Neural cell (in vitro differentiated cells): ENCODE data around the gene CDH6.

Experiments used
- EP300 ChIP-seq: fragments of 450-650 bp; conservative IDR thresholded peaks from 2 replicates; pipeline ENCODE4 v1.6.1; 2014; ENCODE audit warnings: antibody characterized with exemption, mild to moderate bottlenecking, moderate library complexity; ENCODE audit not compliant: poor library complexity, severe bottlenecking
- SMC3 ChIP-seq: fragments of 450-650 bp; conservative IDR thresholded peaks from 2 replicates; pipeline ENCODE4 v1.6.1; 2014; ENCODE audit warnings: antibody characterized with exemption, mild to moderate bottlenecking, moderate library complexity; ENCODE audit not compliant: poor library complexity
- TF ChIP-seq, protein P1 (sequence below): fragments of 450-650 bp; IDR thresholded peaks from 2 replicates; pipeline ENCODE4 v1.5.1; 2014; ENCODE audit warnings: antibody characterized with exemption, mild to moderate bottlenecking, moderate library complexity; ENCODE audit not compliant: poor library complexity, severe bottlenecking

DNA sequence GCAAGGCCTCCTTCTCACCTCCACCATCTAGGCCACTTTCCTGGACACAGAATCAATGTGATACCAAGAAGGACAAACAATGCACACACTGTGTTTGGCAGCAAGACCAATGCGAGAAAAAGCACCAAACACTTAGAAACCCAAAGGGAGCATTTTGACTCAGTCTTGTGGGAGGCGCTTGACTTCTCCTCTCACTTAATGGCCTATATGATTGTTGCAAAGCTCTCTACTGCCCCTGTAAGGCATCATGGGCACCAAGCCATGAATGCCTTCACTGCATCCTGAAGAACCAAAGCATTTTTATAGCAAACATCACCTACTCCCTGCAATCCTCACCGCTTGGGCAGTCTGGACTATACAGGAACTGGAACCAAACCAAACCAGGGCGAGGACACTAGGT lies 57.5 kb downstream of the CDH6 start:
- TF ChIP-seq, protein P1, sequence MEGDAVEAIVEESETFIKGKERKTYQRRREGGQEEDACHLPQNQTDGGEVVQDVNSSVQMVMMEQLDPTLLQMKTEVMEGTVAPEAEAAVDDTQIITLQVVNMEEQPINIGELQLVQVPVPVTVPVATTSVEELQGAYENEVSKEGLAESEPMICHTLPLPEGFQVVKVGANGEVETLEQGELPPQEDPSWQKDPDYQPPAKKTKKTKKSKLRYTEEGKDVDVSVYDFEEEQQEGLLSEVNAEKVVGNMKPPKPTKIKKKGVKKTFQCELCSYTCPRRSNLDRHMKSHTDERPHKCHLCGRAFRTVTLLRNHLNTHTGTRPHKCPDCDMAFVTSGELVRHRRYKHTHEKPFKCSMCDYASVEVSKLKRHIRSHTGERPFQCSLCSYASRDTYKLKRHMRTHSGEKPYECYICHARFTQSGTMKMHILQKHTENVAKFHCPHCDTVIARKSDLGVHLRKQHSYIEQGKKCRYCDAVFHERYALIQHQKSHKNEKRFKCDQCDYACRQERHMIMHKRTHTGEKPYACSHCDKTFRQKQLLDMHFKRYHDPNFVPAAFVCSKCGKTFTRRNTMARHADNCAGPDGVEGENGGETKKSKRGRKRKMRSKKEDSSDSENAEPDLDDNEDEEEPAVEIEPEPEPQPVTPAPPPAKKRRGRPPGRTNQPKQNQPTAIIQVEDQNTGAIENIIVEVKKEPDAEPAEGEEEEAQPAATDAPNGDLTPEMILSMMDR, result no peak
- TF ChIP-seq EP300 (no peak), SMC3 (no peak)
